GM04504 (cell line): Measurements from ENCODE around the gene REXO5.

ENCODE experiments used
- DNase-seq: peaks from one replicate; pipeline ENCODE4 v3.0.0-alpha.2; 2012; ENCODE audit warnings: low read depth

The REXO5 gene

GRCh38 chr16:20871941-20872815 lies 65.9 kb downstream of the REXO5 start:
- DNase-seq, result no peak

DNA sequence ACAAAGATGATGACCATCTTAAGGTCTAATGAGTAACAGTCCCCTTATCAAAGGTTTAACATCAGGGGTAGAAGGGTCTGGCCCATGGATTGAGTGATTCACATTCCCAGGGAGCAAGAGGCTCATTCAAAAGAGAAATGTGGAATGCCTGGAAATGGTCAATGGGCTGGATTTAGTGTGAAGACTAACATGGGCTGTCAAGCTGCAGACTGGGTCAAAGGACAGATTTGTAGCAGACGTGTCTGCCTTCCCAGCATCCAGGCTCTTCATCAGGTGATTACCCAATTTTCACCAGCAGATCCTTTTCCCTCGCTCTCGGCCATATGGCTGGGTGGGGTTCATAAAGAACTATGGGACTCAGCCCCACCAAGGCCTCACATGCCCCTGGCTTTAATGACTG lies 67.0 kb downstream of the REXO5 start:
- DNase-seq, result no peak

DNA sequence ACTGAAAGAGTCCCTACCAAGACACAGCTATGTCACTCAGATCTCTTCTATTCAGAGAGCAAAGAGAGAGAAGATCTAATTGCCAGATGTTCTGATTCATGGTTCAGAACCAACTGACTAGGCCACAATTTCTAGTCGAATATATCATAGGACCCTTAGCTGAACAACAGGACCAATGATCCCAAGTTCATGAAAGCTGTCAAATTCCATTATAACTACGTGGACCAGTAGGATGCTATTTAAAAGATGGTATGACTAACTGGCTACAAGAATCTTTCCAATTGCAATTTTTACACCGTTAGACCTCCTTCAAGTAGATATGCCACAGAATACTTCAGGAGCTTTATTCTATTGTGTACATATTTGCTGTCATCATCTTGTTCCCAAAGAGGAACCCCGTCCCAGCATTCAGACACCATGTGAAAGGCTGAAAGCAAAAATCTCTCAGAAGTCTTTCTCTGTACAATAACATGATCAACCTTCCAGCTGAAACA lies 67.8 kb downstream of the REXO5 start:
- no peak for DNase-seq

- no peak for DNase-seq
These were observed 69.0 kb downstream of the REXO5 start for GRCh38 chr16:20875355-20875650.

DNA sequence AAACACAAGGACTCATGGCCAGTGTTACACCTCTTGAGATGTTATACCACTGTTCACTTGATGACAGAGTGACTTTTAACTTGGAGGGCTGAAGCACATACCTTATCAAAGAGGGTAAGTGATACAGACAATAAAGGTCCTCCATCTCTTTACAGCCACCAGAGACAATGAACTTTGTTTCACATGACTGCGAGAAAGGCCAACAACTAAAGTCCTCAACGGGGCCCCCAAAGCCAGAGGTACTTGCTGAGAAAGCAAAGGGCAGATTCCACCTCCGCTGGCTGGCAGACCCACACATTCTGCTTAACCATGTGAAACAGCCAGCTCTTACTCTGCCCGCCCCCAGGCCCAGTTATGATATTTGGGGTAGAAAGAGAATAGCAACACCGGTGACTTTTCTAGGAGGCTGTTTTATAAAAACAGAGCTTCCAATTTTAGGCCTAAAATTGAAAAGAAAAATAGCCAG lies 72.4 kb downstream of the REXO5 start:
- DNase-seq, result no peak

GRCh38 chr16:20879175-20880040 lies 73.1 kb downstream of the REXO5 start:
- DNase-seq, result peak; percentile 7

DNA sequence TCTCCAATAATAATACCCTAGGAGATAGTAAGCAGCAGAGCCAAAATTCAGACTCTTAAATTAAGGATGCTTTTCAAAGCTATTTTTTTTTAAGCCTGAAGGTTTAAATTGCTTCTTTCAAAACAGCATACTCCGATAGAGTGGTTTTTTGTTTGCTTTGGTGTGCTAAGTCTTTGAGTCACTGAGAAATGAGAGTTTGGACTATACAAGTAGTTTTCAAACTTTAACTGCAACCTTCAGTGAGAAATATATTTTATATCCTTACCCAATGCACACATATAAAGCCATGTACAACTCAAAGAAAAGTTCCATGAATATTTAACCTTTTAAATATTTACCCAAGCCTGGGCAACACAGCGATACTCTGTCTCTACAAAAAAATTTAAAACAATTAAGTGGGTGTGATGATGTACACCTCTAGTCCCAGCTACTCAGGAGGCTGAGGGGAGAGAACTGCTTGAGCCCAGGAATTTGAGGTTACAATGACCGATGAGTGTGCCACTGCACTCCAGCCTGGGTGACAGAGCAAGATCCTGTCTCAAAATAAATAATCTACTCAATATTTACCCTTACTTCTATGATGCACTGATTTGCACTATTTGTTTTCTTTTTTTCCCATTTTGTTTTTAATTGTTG lies 74.7 kb downstream of the REXO5 start:
- no peak for DNase-seq

DNA sequence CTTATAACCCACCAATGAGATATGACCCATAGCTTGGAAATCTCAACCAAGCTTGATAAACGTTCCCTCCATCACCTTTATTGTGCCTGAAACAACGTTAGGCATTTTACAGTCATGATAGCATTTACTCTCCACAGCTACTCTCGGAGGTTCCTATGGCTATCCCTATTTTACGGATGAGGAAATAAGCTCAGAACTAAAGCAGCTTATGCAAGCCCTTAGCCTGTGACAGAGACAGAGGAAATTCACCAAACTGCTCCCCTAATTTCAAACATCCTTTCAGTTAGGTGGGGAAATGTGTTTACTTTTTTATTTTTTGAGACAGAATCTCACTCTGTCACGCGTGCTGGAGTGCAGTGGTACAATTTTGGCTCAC lies 75.2 kb downstream of the REXO5 start:
- no peak for DNase-seq

DNA sequence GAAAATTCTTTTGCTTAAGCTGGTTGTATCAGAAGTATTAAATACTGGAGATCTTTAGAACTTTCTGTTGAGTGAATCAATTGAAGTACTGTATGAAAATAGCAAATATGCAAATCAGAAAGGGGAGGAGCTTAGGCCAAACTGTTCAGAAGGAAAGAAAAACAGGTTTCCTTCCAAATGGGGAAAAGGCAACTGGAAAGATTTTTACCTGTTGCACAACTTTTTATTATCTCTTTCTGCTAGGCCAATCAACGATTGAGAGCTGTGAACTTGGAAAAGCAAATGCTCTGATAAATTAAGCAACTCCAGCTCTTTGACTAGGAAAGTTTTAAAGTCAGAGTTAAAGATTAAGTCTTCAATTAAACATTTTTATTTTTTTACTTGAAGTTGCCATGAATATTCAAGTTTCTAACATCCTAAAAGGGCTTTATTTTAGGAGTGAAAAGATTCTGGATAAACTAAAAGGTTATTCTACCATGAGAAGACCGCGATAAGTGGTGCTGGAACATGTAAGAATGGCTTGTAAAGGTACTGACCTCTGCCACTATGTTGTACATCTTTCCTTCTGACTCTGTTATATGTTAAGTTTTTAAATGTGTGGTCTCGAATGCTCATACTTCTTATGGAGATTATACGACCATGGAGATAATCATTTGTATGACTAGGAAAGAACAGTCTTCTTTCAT lies 77.4 kb downstream of the REXO5 start:
- DNase-seq, result no peak

GRCh38 chr16:20884240-20884556 lies 77.9 kb downstream of the REXO5 start:
- peak; percentile 47 for DNase-seq

- no peak for DNase-seq
These were observed 80.0 kb downstream of the REXO5 start for GRCh38 chr16:20886320-20886719.

- DNase-seq, result no peak
These were observed 80.9 kb downstream of the REXO5 start for GRCh38 chr16:20887207-20887606.

DNA sequence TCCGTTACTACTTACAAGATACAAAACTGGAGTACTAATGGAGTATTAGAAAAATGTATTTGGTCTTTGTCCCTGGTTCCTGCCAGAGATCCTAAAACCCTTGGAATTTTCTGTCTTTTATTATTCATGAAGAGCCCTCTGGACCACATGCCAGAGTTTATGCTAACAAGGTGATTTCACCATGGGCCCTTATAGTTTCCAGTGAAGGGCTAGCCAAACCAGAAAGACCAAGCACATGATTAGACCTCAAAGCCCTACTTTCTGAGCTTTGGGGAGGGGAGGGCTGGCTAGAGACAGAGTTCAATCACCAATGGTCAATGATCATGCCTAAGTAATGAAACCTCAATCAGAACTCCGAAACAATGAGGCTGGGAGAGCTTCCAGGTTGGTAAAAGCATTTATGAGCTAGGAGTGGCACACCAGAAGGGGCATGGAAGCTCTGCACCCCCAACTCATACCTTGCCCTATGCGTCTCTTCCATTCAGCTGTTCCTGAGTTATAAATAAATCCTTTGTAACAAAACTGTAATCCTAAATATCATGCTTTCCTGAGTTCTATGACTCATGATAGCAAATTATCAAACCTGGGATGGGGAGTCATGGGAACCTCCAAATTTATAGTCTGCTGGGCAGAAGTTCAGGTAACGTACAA lies 83.4 kb downstream of the REXO5 start:
- no peak for DNase-seq

GRCh38 chr16:20894388-20894787 lies 88.1 kb downstream of the REXO5 start:
- DNase-seq, result no peak

DNA sequence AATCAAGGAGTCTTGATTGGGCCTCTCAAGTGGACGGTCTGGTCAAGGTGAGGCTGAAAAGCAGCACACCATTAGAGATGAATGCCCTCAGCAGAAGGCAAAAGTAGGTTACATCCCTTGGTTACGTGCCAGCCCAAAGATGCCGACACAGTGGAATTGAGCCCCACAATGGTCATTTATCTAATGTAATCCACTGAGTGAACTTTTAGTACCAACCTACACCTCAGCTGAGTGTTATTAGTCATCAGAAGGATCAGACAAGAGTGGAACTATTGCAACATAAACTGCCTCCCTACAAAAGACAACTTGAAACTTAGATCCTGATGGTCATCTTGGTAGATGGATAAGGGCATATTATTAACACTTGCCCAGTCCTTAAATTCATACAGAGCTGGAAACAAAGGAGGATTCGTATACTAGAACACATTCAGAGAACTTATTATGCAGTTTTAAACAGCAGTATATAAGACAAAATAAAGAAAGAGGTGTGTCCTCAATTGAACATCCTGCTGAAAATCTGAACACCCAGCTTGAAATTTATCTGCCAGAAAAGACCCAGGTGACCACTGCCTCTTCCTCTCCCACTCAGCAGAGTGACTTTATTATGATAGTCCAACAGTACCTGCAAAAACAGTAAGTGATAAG lies 91.0 kb downstream of the REXO5 start:
- peak; percentile 13 for DNase-seq

DNA sequence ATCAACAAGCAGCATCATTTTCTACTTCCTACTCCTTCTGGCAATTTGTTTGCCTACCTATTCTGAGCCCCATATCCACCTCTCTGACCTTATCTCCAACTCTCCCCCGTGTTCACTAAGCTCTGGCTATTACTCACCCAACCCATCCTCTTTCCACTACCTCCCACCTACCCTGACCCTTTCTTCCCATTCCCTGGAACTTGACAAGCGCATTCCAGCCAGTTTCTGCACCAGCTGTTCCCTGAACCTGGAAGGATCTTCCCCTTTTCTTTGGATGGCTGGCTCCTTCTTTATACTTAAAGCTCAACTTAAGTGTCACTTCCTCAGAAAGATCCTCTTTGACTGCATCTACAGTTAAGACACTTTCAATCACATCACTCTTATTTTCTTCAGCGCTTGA lies 91.6 kb downstream of the REXO5 start:
- DNase-seq, result no peak

- DNase-seq, result peak; percentile 53
These were observed 92.7 kb downstream of the REXO5 start for GRCh38 chr16:20899071-20899470.
